Endothelial cell of hepatic sinusoid (primary cell): ENCODE data around the gene ZFP62.
"Not testable (repeated sequence)": the region's sequence is repeated elsewhere in the genome, so short reads cannot be mapped to it uniquely, and the experiment has no call there.

Experiments used
- in situ Hi-C: cut with HindIII; loops from 2 replicates; pipeline ENCODE4 v1.10.0; 2017; ENCODE audit warnings: low sequenced_read_pairs

Gene ZFP62

GRCh38 chr5:180860887-180861822, at the start of gene ZFP62:
TSS of gene ZFP62 (minus strand) at chr5:180861276. CDS start at chr5:180861219, 57 bp downstream.
- in situ Hi-C loops = no loop called here

- in situ Hi-C loops = no loop called here
Measured at GRCh38 chr5:180910735-180911134, 49.7 kb upstream of the ZFP62 start.

GRCh38 chr5:180910182-180910581, 49.1 kb upstream of the ZFP62 start:
- in situ Hi-C loops = no loop called here

- in situ Hi-C loops = no loop called here
Measured at GRCh38 chr5:180909782-180910181, 48.7 kb upstream of the ZFP62 start.

- in situ Hi-C loops = no loop called here
Measured at GRCh38 chr5:180908998-180909731, 48.1 kb upstream of the ZFP62 start.

GRCh38 chr5:180908400-180908799, 47.3 kb upstream of the ZFP62 start:
- in situ Hi-C loops = no loop called here

- in situ Hi-C loops = no loop called here
Measured at GRCh38 chr5:180901319-180902009, 40.4 kb upstream of the ZFP62 start.

- in situ Hi-C loops = no loop called here
Measured at GRCh38 chr5:180900178-180900577, 39.1 kb upstream of the ZFP62 start.

GRCh38 chr5:180898621-180899246, 37.7 kb upstream of the ZFP62 start, which contains the start of gene BTNL8:
TSS of gene BTNL8 (plus strand) at chr5:180899159. CDS start at chr5:180899311, 152 bp downstream.
- in situ Hi-C loops = no loop called here

GRCh38 chr5:180895330-180895729, 34.3 kb upstream of the ZFP62 start:
- in situ Hi-C loops = not testable (repeated sequence)

GRCh38 chr5:180889381-180889780, 28.3 kb upstream of the ZFP62 start:
- in situ Hi-C loops = no loop called here

GRCh38 chr5:180885845-180886529, 24.9 kb upstream of the ZFP62 start:
- in situ Hi-C loops = not testable (repeated sequence)

- in situ Hi-C loops = no loop called here
Measured at GRCh38 chr5:180875860-180876426, 14.9 kb upstream of the ZFP62 start.

- in situ Hi-C loops = no loop called here
Measured at GRCh38 chr5:180874804-180875582, 13.9 kb upstream of the ZFP62 start.

GRCh38 chr5:180873615-180874520, 12.8 kb upstream of the ZFP62 start:
- in situ Hi-C loops = no loop called here

- in situ Hi-C loops = no loop called here
Measured at GRCh38 chr5:180872419-180872818, 11.3 kb upstream of the ZFP62 start.

- in situ Hi-C loops = no loop called here
Measured at GRCh38 chr5:180870276-180871068, 9.4 kb upstream of the ZFP62 start.
